GM12878 (cell line): ENCODE measurements around the gene RHEBL1. TPM values are rescaled to one million over a fixed set of nuclear protein-coding genes. Genes with fewer than 3 reads are reported as not detected.

Source experiments
- BRCA1 ChIP-seq: IDR thresholded peaks from 2 replicates; pipeline ENCODE4 v1.6.1; 2011; ENCODE audit warnings: low read depth, low read length, improper control_type of control experiment
- CEBPZ ChIP-seq: fragments of 150-350 bp; IDR thresholded peaks from 2 replicates; pipeline ENCODE4 v1.6.1; 2016; ENCODE audit warnings: low read depth, low read length
- CTCF ChIP-seq, 3 experiments: IDR thresholded peaks in 2 of 3; conservative IDR thresholded peaks in 1 of 3; 2 replicates each; pipeline ENCODE4 v1.5.1; 2011; ENCODE audit warnings: low read depth in 3 of 3, low read length in 3 of 3, mild to moderate bottlenecking in 3 of 3, control low read depth in 2 of 3, moderate library complexity in 2 of 3, inconsistent platforms in 1 of 3, mixed read lengths in 1 of 3; ENCODE audit not compliant: control insufficient read depth in 2 of 3, insufficient read depth in 1 of 3; ENCODE audit errors: extremely low read depth in 1 of 3
- DPF2 ChIP-seq: fragments of 450-650 bp; IDR thresholded peaks from 2 replicates; pipeline ENCODE4 v1.6.1; 2017; ENCODE audit warnings: mild to moderate bottlenecking
- ESRRA ChIP-seq: IDR thresholded peaks from 2 replicates; pipeline ENCODE4 v1.6.1; 2012; ENCODE audit warnings: mild to moderate bottlenecking, low read length, improper control_type of control experiment
- GATAD2B ChIP-seq: fragments of 450-650 bp; conservative IDR thresholded peaks from 2 replicates; pipeline ENCODE4 v1.6.1; 2017; ENCODE audit warnings: low read depth, mild to moderate bottlenecking, moderate library complexity
- ZBTB33 ChIP-seq: fragments of 450-650 bp; IDR thresholded peaks from 2 replicates; pipeline ENCODE4 v1.6.1; 2017; ENCODE audit warnings: mild to moderate bottlenecking
- polyA plus RNA-seq, 11 experiments: library from polyadenylated mRNA; depleted of rRNA in 4 of 11; unstranded in 6 of 11; stranded (reverse) in 5 of 11; fragments of >200 nt; fragmentation: Nextera tagmentation in 4 of 11; fragmentation: Illumina TruSeq in 1 of 11; extraction: Ambion mirVana in 4 of 11; extraction: Trizol in 1 of 11; gene quantifications; 1 replicate in 1 of 11; 2 replicates in 10 of 11; pipeline versions ENCODE4 v1.2.1 to v1.2.3, GENCODE V29; 2011 to 2016; ENCODE audit warnings: inconsistent platforms in 2 of 11, missing spikeins in 2 of 11, low read depth in 1 of 11
- total RNA-seq, 4 experiments: library from RNA; depleted of rRNA in 3 of 4; stranded (reverse); fragments of >200 nt in 3 of 4; fragmentation: Illumina TruSeq in 1 of 4; extraction: Trizol in 1 of 4; gene quantifications; 2 replicates each; pipeline versions ENCODE4 v1.2.1 to v1.2.3, GENCODE V29; 2013 to 2021

The RHEBL1 gene
- total and polyA plus RNA-seq, 10 of the 15 experiments (the other 5 are each of a cell fraction or from before 2014, with no cell fraction given), result 5.9 to 18.7 (median 12.0) TPM

GRCh38 chr12:49023812-49024211, 46.0 kb downstream of the RHEBL1 start (continued):
- no peak for TF ChIP-seq ZBTB33
- no peak for TF ChIP-seq CEBPZ
- no peak for TF ChIP-seq BRCA1
- no peak for TF ChIP-seq DPF2
- no peak for TF ChIP-seq GATAD2B
- TF ChIP-seq CTCF (IDR thresholded peaks at IDR 0.05 in 2 of 3, conservative IDR thresholded peaks at IDR 0.05 in 1 of 3; ENCODE audit: control insufficient read depth in 2 of 3, extremely low read depth in 1 of 3, insufficient read depth in 1 of 3, low read depth in 3 of 3, low read length in 3 of 3), result no peak
- TF ChIP-seq ESRRA, result no peak
